Vagina (tissue), 2 donors: ENCODE results near the gene SH3RF2. TPM values are rescaled to one million over a fixed set of nuclear protein-coding genes. Genes with fewer than 3 reads are reported as not detected.
A peak's percentile ranks its signal among the peaks of the same experiment; 100 is the strongest.
"Not testable (repeated sequence)": the region's sequence is repeated elsewhere in the genome, so short reads cannot be mapped to it uniquely, and the experiment has no call there.

ENCODE experiments used
- DNase-seq, 2 donors: peaks; one replicate each; pipeline ENCODE4 v3.0.0-alpha.2; 2017; ENCODE audit errors: extremely low spot score in 2 of 2
- H3K27ac ChIP-seq: fragments of 200-600 bp; sonication (generic); one replicate; pipeline ENCODE4 v1.5.1; 2019
- H3K27me3 ChIP-seq: fragments of 200-600 bp; sonication (generic); one replicate; pipeline ENCODE4 v1.5.1; 2019
- H3K36me3 ChIP-seq, 2 donors: fragments of 200-600 bp; sonication (generic); one replicate each; pipeline ENCODE4 v1.5.1; 2017 to 2019
- H3K4me1 ChIP-seq: fragments of 200-600 bp; sonication (generic); one replicate; pipeline ENCODE4 v1.5.1; 2019
- H3K4me3 ChIP-seq, 2 donors: fragments of 200-600 bp; sonication (generic); 1 replicate in 1 of 2; 2 replicates in 1 of 2; pipeline ENCODE4 v1.5.1; 2016 to 2019
- H3K9me3 ChIP-seq: fragments of 200-600 bp; sonication (generic); one replicate; pipeline ENCODE4 v1.5.1; 2019
- CTCF ChIP-seq, 3 experiments: fragments of 450-650 bp in 2 of 3; fragments of 200-600 bp in 1 of 3; sonication (generic) in 1 of 3; IDR thresholded peaks; one replicate each; pipeline ENCODE4 v1.5.1; 2017 to 2019; ENCODE audit warnings: antibody characterized with exemption in 3 of 3, mild to moderate bottlenecking in 2 of 3, moderate library complexity in 2 of 3
- POLR2A ChIP-seq, 2 donors: fragments of 450-650 bp; IDR thresholded peaks; one replicate each; pipeline ENCODE4 v1.6.1; 2017; ENCODE audit warnings: antibody characterized with exemption in 2 of 2, mild to moderate bottlenecking in 2 of 2, moderate library complexity in 2 of 2
- POLR2AphosphoS5 ChIP-seq, 2 donors: sonication (generic); formaldehyde crosslinking; IDR thresholded peaks; one replicate each; pipeline ENCODE4 v1.9.0; 2017; ENCODE audit warnings: antibody characterized with exemption in 2 of 2, mild to moderate bottlenecking in 2 of 2, low read depth in 1 of 2; ENCODE audit not compliant: insufficient read depth in 1 of 2
- intact Hi-C: fragments of 100-400 bp; cut with DNase I; formaldehyde crosslinking; loops from one replicate; pipeline ENCODE4 v1.15.1; 2023
- total RNA-seq: library from RNA; depleted of rRNA; stranded (reverse); fragments of >200 nt; gene quantifications from one replicate; pipeline ENCODE4 v1.2.3, GENCODE V29; 2016

The SH3RF2 gene
- total RNA-seq = 48.4 TPM

GRCh38 chr5:145936401-145937131, at the start of gene SH3RF2:
Gene SH3RF2 (plus strand): TSS chr5:145936578. CDS start chr5:145937929, 1,351 bp downstream.
- Histone ChIP-seq H3K9me3 (no peaks in the 10 kb centered on the region), H3K27ac (peak within 1 kb of the TSS; percentile 59), H3K27me3 (no peaks in the 10 kb centered on the region), H3K4me3 (peak within 1 kb of the TSS; percentile 48 to 56), H3K36me3 (no peaks in the 10 kb centered on the region), H3K4me1 (peaks cover 7% of the 10 kb centered on the region)
- DNase-seq = no peak
- intact Hi-C loops = no loop called here
- no peak for TF ChIP-seq CTCF (IDR thresholded peaks at IDR 0.05)
- TF ChIP-seq POLR2A (IDR thresholded peaks at IDR 0.05) = no peak
- peak in 1 of 2 donors; percentile 44 for TF ChIP-seq POLR2AphosphoS5 (IDR thresholded peaks at IDR 0.05; ENCODE audit: insufficient read depth in 1 of 2, low read depth in 1 of 2)

- H3K27ac ChIP-seq = no peak overlapping the region
- no peaks in the 10 kb centered on the region for H3K9me3 ChIP-seq
- no peak for DNase-seq
- TF ChIP-seq POLR2A (IDR thresholded peaks at IDR 0.05) (no peak), POLR2AphosphoS5 (IDR thresholded peaks at IDR 0.05; ENCODE audit: insufficient read depth in 1 of 2, low read depth in 1 of 2) (no peak)
- no peaks in the 10 kb centered on the region for H3K4me1 ChIP-seq
- H3K4me3 ChIP-seq = no peak overlapping the region
- intact Hi-C loops = no loop called here
- H3K27me3 ChIP-seq = no peaks in the 10 kb centered on the region
- H3K36me3 ChIP-seq = no peaks in the 10 kb centered on the region
Measured at GRCh38 chr5:145887217-145887616, 49.2 kb upstream of the SH3RF2 start.

GRCh38 chr5:145887976-145888574, 48.3 kb upstream of the SH3RF2 start:
- no peak overlapping the region for H3K27ac ChIP-seq
- intact Hi-C loops = no loop called here
- H3K9me3 ChIP-seq = no peaks in the 10 kb centered on the region
- H3K4me3 ChIP-seq = no peak overlapping the region
- no peak for TF ChIP-seq POLR2AphosphoS5 (IDR thresholded peaks at IDR 0.05; ENCODE audit: insufficient read depth in 1 of 2, low read depth in 1 of 2)
- TF ChIP-seq POLR2A (IDR thresholded peaks at IDR 0.05) = no peak
- TF ChIP-seq CTCF (IDR thresholded peaks at IDR 0.05) = no peak
- no peaks in the 10 kb centered on the region for H3K27me3 ChIP-seq
- H3K4me1 ChIP-seq = no peaks in the 10 kb centered on the region
- DNase-seq = no peak
- no peaks in the 10 kb centered on the region for H3K36me3 ChIP-seq

GRCh38 chr5:145889611-145890010, 46.8 kb upstream of the SH3RF2 start:
- TF ChIP-seq POLR2A (IDR thresholded peaks at IDR 0.05) (no peak), POLR2AphosphoS5 (IDR thresholded peaks at IDR 0.05; ENCODE audit: insufficient read depth in 1 of 2, low read depth in 1 of 2) (no peak), CTCF (IDR thresholded peaks at IDR 0.05) (no peak)
- Histone ChIP-seq H3K27me3 (no peaks in the 10 kb centered on the region), H3K9me3 (no peaks in the 10 kb centered on the region), H3K4me1 (no peaks in the 10 kb centered on the region), H3K36me3 (no peaks in the 10 kb centered on the region), H3K4me3 (no peak overlapping the region), H3K27ac (no peak overlapping the region)
- DNase-seq = no peak
- intact Hi-C loops = no loop called here

- H3K9me3 ChIP-seq, DNase-seq, H3K4me1 ChIP-seq, intact Hi-C loops, H3K36me3 ChIP-seq, H3K27me3 ChIP-seq, H3K4me3 ChIP-seq, H3K27ac ChIP-seq: not testable (repeated sequence)
Measured at GRCh38 chr5:145891378-145891777, 45.0 kb upstream of the SH3RF2 start.

GRCh38 chr5:145898171-145898570, 38.2 kb upstream of the SH3RF2 start:
- H3K36me3 ChIP-seq = no peaks in the 10 kb centered on the region
- H3K27ac ChIP-seq = no peak overlapping the region
- no peak overlapping the region for H3K4me3 ChIP-seq
- H3K27me3 ChIP-seq = no peaks in the 10 kb centered on the region
- TF ChIP-seq CTCF (IDR thresholded peaks at IDR 0.05) = no peak
- TF ChIP-seq POLR2A (IDR thresholded peaks at IDR 0.05) = no peak
- TF ChIP-seq POLR2AphosphoS5 (IDR thresholded peaks at IDR 0.05; ENCODE audit: insufficient read depth in 1 of 2, low read depth in 1 of 2) = no peak
- DNase-seq = no peak
- H3K9me3 ChIP-seq = no peaks in the 10 kb centered on the region
- H3K4me1 ChIP-seq = no peaks in the 10 kb centered on the region
- intact Hi-C loops = no loop called here
